ENCODE data around the gene CCDC50. TPM values are rescaled to one million over a fixed set of nuclear protein-coding genes. Genes with fewer than 3 reads are reported as not detected.

The CCDC50 gene
- total RNA-seq, 2 donors from 2014 or later: 5.6 to 10.9 TPM

DNA sequence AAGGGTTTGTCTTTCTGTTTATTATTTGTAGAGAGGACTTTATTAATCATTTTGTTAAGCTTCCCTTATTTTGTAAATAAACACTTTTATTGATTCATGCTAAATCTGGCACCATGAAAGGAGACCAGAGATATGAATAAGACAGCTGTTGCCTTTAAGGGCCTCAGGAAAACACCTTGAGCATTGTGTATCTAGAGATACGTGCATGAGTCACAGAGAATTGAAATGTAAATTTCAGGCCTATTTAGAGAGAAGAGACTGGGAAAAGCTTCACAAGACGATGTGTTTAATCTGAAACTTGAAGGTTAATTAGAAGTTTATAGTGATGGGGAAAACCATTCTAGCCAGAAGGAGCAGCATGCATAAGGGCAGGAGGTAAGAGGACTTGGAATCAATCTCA is 29.7 kb downstream of the CCDC50 start:
- DNase-seq (ENCODE audit: low spot score in 2 of 2): no peak
- Mint-ChIP-seq H3K27ac (no peak overlapping the region), H3K36me3 (no peaks in the 10 kb centered on the region), H3K9me3 (peaks cover 0 to 15% of the 10 kb centered on the region in 2 donors)
- peak in 1 of 2 donors; percentile 46 for ATAC-seq

- DNase-seq (ENCODE audit: low spot score in 2 of 2) (no peak), ATAC-seq (no peak)
- no peak overlapping the region for H3K27ac Mint-ChIP-seq
- peaks cover 0 to 15% of the 10 kb centered on the region in 2 donors for H3K9me3 Mint-ChIP-seq
- no peaks in the 10 kb centered on the region for H3K36me3 Mint-ChIP-seq
Measured at GRCh38 chr3:191360620-191361019, 31.4 kb downstream of the CCDC50 start.

GRCh38 chr3:191361456-191361855 is 32.3 kb downstream of the CCDC50 start:
- peaks cover 0 to 11% of the 10 kb centered on the region in 2 donors for H3K9me3 Mint-ChIP-seq
- no peaks in the 10 kb centered on the region for H3K36me3 Mint-ChIP-seq
- ATAC-seq (no peak), DNase-seq (ENCODE audit: low spot score in 2 of 2) (no peak)
- no peak overlapping the region for H3K27ac Mint-ChIP-seq

DNA sequence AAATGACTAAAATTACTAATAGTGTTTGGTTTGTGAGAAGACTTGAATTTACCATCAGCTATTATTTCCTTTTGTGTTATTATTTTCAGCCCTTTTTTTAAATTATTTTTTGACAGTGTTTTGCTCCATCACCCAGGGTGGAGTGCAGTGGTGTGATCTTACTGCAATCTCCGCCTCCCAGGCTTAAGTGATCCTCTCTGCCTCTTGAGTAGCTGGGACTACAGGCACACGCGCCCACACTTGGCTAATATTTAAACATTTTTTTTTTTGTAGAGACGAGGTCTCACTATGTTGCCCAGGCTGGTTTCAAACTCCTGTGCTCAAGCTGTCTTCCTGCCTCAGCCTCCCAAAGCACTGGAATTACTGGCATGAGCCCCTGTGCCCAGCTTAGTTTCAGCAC is 32.8 kb downstream of the CCDC50 start:
- ATAC-seq (no peak), DNase-seq (ENCODE audit: low spot score in 2 of 2) (no peak)
- Mint-ChIP-seq H3K36me3 (no peaks in the 10 kb centered on the region), H3K27ac (no peak overlapping the region), H3K9me3 (peaks cover 0 to 11% of the 10 kb centered on the region in 2 donors)

GRCh38 chr3:191362524-191363090 is 33.4 kb downstream of the CCDC50 start:
- ATAC-seq (no peak), DNase-seq (ENCODE audit: low spot score in 2 of 2) (no peak)
- Mint-ChIP-seq H3K9me3 (peaks cover 0 to 11% of the 10 kb centered on the region in 2 donors), H3K36me3 (no peaks in the 10 kb centered on the region), H3K27ac (no peak overlapping the region)

DNA sequence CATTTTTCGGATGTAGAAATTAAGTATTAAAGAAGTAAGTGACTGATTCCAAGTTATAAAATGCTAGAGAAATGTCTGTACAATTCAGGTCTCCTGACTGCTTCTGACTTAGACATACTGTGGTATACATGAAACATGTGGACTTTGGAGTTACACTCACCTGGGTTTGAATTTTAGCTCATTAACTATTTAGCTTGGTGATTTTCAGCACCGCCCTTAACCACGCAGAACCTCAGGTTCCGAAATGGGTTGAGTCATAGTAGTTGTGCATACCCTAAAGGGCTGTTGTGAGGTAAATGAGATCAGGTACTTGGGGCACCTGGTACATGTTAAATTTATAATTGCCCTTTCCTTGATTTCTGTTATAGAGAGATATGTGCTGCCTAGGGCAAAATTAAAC is 34.0 kb downstream of the CCDC50 start:
- Mint-ChIP-seq H3K36me3 (no peaks in the 10 kb centered on the region), H3K9me3 (peaks cover 0 to 11% of the 10 kb centered on the region in 2 donors), H3K27ac (no peak overlapping the region)
- ATAC-seq: no peak
- no peak for DNase-seq (ENCODE audit: low spot score in 2 of 2)

GRCh38 chr3:191366675-191367074 is 37.5 kb downstream of the CCDC50 start:
- Mint-ChIP-seq H3K9me3 (no peaks in the 10 kb centered on the region), H3K27ac (no peak overlapping the region), H3K36me3 (no peaks in the 10 kb centered on the region)
- DNase-seq (ENCODE audit: low spot score in 2 of 2): no peak
- ATAC-seq: no peak

DNA sequence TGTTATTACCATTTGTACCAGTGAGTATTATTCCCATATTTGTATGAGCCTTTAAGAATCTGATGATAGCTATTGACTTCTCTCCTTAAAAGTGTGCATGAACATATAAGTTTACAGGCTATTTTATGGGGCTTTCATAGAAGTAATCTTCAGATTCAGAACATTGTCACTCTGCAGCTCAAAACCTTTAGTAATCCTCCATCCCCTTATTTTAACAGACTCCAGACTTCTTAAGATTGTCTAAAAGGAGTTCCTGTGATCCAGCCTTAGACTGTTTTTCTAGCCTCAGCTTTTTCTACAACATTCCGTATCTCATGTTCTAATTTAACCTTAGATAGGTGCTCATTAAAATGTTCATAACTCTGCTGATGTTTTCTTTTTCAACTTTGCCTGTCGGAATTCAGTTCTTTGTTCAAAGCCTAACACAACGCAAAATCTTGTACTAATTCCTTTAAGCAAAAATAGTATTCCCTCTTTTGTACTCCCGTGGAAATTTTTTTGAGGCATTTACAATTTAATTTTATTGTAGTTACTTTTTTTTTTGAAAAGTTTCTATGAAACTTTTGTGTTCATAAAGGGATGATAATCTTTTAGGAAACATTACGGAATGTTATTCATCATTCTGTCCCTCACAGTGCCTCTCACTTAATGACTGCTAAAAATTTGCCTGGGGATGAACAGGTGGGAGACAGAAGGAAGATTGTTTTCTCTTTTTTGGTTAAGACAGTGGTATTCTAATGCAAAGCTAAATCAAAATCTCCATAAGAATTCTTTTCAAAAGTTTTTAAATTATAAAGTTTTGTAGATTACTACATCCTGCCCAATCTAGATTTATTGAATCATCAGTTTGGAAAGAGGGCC is 39.8 kb downstream of the CCDC50 start:
- no peak for DNase-seq (ENCODE audit: low spot score in 2 of 2)
- Mint-ChIP-seq H3K36me3 (no peaks in the 10 kb centered on the region), H3K9me3 (no peaks in the 10 kb centered on the region), H3K27ac (no peak overlapping the region)
- no peak for ATAC-seq

DNA sequence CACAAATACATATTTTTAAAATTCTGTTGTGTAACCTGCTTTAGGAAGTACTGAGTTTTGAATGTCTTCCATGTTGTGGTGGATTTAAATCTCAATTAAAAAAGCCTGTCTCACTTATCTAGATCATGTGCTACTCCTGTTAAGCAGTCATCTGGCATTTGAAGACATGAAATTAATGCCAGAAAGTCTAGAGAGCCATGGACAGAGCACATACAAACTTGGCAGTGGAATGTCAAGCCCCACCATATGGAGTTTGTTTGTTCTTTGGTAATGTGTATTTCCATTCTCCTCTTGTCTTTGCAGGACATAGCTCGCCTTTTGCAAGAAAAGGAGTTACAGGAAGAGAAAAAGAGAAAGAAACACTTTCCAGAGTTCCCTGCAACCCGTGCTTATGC is 40.4 kb downstream of the CCDC50 start:
- no peak for DNase-seq (ENCODE audit: low spot score in 2 of 2)
- Mint-ChIP-seq H3K27ac (no peak overlapping the region), H3K9me3 (no peaks in the 10 kb centered on the region), H3K36me3 (no peaks in the 10 kb centered on the region)
- ATAC-seq: no peak

GRCh38 chr3:191372122-191372521 is 42.9 kb downstream of the CCDC50 start:
- no peaks in the 10 kb centered on the region for H3K36me3 Mint-ChIP-seq
- no peak for ATAC-seq
- no peak overlapping the region for H3K27ac Mint-ChIP-seq

DNA sequence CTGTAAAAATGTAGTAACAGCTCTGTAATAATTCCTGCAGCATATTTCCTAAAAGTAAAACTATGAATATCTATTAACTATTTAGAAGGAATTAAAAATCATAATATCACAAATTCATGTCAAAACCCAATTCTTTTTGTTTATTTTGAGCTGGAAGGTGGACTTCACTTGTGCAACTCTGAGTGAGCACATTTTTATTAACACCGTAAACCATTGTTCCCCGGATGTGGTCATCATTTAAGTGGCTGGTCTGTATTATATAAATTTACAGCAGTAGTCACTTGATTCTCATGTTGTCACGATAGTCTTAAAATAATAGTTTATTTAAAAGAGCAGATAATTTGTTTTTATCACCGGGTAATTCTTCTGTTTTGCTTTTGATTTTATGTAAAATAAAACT is 44.1 kb downstream of the CCDC50 start:
- no peak for DNase-seq (ENCODE audit: low spot score in 2 of 2)
- no peaks in the 10 kb centered on the region for H3K9me3 Mint-ChIP-seq
- no peak for ATAC-seq
- H3K27ac Mint-ChIP-seq: no peak overlapping the region
- no peaks in the 10 kb centered on the region for H3K36me3 Mint-ChIP-seq

More at GRCh38 chr3:191372122-191372521, 42.9 kb downstream of the CCDC50 start:
- H3K9me3 Mint-ChIP-seq: no peaks in the 10 kb centered on the region
- no peak for DNase-seq (ENCODE audit: low spot score in 2 of 2)

- ATAC-seq (no peak), DNase-seq (ENCODE audit: low spot score in 2 of 2) (no peak)
- peaks cover 0 to 4% of the 10 kb centered on the region in 2 donors for H3K9me3 Mint-ChIP-seq
- no peak overlapping the region for H3K27ac Mint-ChIP-seq
- H3K36me3 Mint-ChIP-seq: no peaks in the 10 kb centered on the region
Measured at GRCh38 chr3:191376516-191377141, 47.4 kb downstream of the CCDC50 start.

DNA sequence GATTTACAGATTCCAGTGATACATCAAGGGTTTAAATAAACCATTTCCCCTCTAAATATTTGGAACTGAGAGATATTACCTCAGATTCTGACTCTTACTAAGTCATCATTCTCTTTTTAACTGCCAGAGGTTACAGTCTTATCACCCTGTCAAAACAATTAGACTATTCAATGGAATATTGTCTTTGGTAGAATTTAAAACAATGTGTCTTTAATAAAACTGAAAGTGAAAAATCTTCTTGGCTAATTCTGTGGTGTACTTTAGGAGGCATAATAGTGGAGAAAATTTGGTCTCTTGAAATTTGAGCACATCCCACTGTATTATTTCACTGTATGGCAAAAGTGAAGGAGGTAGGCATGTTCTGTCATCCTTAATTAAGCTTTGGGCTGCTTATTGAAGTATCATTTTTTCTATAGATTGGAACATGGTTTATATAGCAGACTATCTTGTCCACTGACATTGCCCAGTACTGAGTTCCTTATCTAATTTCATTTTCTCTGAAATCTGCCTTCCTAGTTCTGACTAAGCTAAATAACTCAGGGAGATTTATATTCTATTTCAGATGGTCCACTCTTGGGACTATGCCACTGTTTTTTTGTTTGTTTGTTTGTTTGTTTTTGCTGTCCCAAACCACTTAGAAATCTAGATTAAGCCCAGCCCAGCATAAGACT is 49.1 kb downstream of the CCDC50 start:
- H3K9me3 Mint-ChIP-seq: peaks cover 0 to 4% of the 10 kb centered on the region in 2 donors
- ATAC-seq (no peak), DNase-seq (ENCODE audit: low spot score in 2 of 2) (no peak)
- no peak overlapping the region for H3K27ac Mint-ChIP-seq
- no peaks in the 10 kb centered on the region for H3K36me3 Mint-ChIP-seq

- no peaks in the 10 kb centered on the region for H3K36me3 Mint-ChIP-seq
- H3K27ac Mint-ChIP-seq: no peak overlapping the region
- H3K9me3 Mint-ChIP-seq: peaks cover 0 to 4% of the 10 kb centered on the region in 2 donors
- ATAC-seq: no peak
- no peak for DNase-seq (ENCODE audit: low spot score in 2 of 2)
Measured at GRCh38 chr3:191379446-191379845, 50.3 kb downstream of the CCDC50 start.

GRCh38 chr3:191380001-191380400 is 50.8 kb downstream of the CCDC50 start:
- peaks cover 0 to 4% of the 10 kb centered on the region in 2 donors for H3K9me3 Mint-ChIP-seq
- ATAC-seq (no peak), DNase-seq (ENCODE audit: low spot score in 2 of 2) (no peak)
- no peaks in the 10 kb centered on the region for H3K36me3 Mint-ChIP-seq
- H3K27ac Mint-ChIP-seq: no peak overlapping the region

DNA sequence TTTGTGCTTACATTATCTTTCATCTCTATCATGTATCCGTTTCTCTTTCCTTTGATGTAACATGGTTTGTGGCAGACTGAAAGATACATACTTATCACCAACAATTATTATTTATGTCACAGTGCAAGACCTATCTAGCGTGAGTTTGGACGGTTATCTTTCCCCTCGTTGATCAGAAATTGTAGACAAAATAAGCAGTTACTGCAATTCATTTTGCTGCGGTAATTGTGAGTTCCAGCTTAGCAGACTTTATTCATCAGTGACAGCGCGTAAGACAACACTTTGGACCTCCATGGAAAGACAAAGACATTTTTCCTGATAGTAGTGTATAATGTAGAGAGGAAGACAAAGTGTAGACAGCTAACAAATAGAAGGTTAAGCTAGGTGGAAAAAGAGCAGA is 52.1 kb downstream of the CCDC50 start:
- peak overlapping the region in 1 of 2 donors; percentile 61 for H3K27ac Mint-ChIP-seq
- no peaks in the 10 kb centered on the region for H3K36me3 Mint-ChIP-seq
- ATAC-seq (peak in 1 of 2 donors; percentile 37), DNase-seq (ENCODE audit: low spot score in 2 of 2) (no peak)
- H3K9me3 Mint-ChIP-seq: peaks cover 0 to 4% of the 10 kb centered on the region in 2 donors

- Mint-ChIP-seq H3K27ac (no peak overlapping the region), H3K36me3 (no peaks in the 10 kb centered on the region), H3K9me3 (peaks cover 0 to 4% of the 10 kb centered on the region in 2 donors)
- no peak for ATAC-seq
- no peak for DNase-seq (ENCODE audit: low spot score in 2 of 2)
Measured at GRCh38 chr3:191382661-191383060, 53.5 kb downstream of the CCDC50 start.

Data from activated naive CD4-positive, alpha-beta T cell treated with anti-CD3 and anti-CD28 coated beads, Interleukin-2, amount 50 U/mL, for 72 hours (primary cell).